ACHN (cell line): ENCODE data around the gene ANKRD52.
A peak's percentile ranks its signal among the peaks of the same experiment; 100 is the strongest.
"Not testable (repeated sequence)": the region's sequence is repeated elsewhere in the genome, so short reads cannot be mapped to it uniquely, and the experiment has no call there.

Experiments
- DNase-seq: peaks from one replicate; pipeline ENCODE4 v3.0.0-alpha.2; 2015
- in situ Hi-C: cut with HindIII; loops from 2 replicates; pipeline ENCODE4 v1.10.0; 2017; ENCODE audit warnings: low sequenced_read_pairs, low pct_ligation_motif_present, low pct_unique_long_range_greater_than_20kb

ANKRD52 gene

DNA sequence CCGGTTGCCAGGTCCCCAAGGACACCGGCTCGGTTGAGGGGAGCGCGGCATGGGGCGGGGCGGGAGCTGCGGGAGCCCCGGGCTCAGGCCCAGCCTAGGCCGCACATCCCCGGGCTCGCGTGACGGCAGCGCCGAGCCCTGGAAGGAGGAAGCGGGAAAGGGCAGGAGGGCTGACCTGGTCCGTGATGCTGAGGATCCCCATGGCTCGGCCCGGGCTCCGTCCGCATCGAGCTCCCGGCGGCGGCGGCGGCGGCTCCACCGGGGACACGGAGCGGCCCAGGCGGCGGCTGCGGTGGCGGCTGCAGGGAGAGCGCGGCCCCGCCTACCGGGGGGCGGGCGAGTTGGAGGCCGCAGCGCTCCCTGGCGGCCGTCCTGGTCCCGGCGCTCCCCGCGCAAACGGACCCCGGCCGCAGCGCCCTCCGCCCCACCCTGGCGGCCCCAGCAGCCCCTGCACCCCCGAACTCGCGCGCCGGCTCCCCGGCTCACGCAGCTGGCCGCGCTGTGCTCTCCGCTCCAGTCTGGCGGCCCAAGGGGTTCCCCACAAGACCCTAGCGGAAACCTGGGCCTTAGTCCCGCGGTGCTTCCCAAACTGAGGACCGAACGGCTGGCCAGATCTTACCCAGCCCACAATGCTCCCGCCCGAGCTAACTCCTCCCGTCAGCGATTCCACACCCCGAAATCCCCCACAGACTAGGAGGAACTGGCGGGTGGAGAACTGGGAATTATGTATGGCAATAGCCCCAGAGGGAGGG, at the start of gene ANKRD52:
TSS of gene ANKRD52 (minus strand) at position 317 of the 752 bp plus-strand sequence. CDS start at position 202, 115 bp downstream.
- DNase-seq: peak; percentile 85
- in situ Hi-C loops: no loop called here

DNA sequence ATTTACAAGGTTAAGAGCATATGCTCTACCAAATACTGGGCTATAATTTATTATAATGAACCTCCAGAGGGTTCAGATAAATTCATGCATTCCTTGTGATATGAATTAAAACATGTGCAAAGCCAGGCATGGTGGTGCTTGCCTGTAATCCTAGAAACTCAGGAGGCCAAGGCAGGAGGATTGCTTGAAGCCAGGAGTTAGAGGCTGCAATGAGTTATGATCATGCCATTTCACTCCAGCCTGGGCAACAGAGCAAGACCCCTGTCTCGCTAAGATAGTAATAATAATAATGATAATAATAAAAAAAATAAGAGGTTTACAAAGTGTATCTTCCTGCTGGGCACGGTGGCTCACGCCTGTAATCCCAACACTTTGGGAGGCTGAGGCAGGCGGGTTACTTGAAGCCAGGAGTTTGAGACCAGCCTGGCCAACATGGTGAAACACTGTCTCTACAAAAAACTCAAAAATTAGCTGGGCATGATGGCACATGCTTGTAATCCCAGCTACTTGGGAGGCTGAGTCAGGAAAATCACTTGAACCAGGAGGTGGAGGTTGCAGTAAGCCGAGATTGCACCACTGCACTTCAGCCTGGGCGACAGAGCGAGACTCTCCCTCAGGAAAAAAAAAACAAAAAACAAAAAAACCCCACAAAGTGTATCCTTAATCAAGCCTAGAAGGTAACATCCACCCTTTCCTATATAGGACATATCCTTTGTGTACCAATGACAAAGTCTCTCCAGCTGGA, 49.2 kb upstream of the ANKRD52 start:
- no peak for DNase-seq
- in situ Hi-C loops: no loop called here

DNA sequence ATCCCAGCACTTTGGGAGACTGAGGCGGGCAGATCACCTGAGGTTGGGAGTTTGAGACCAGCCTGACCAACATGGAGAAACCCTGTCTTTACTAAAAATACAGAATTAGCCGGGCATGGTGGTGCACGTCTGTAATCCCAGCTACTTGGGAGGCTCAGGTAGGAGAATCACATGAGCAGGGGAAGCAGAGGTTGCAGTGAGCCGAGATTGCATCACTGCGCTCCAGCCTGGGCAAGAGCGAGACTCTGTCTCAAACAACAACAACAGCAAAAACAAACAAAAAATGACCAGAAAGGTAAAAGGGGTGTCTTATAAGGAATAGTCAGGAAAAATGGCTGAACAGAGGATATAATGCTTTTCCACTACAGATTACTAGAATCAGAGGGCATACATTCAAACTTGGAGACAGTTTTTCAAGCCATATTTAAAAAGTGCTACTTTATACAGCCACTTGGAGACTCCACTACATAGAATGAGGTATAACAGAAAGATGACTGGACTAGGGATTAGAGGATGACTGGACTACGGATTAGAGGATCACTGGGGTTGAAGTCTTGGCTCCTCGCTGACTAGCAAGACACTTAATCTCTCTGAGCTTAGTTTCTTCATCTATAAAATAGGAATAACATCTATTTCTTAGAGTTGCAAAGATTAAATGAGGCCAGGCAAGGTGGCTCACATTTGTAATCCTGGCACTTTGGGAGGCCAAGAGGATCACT, 46.8 kb upstream of the ANKRD52 start:
- in situ Hi-C loops: no loop called here
- no peak for DNase-seq

- in situ Hi-C loops: no loop called here
- DNase-seq: no peak
Observed at GRCh38 chr12:56304276-56304675, 46.1 kb upstream of the ANKRD52 start.

- in situ Hi-C loops: no loop called here
- no peak for DNase-seq
Observed at GRCh38 chr12:56300644-56301464, 42.7 kb upstream of the ANKRD52 start.

DNA sequence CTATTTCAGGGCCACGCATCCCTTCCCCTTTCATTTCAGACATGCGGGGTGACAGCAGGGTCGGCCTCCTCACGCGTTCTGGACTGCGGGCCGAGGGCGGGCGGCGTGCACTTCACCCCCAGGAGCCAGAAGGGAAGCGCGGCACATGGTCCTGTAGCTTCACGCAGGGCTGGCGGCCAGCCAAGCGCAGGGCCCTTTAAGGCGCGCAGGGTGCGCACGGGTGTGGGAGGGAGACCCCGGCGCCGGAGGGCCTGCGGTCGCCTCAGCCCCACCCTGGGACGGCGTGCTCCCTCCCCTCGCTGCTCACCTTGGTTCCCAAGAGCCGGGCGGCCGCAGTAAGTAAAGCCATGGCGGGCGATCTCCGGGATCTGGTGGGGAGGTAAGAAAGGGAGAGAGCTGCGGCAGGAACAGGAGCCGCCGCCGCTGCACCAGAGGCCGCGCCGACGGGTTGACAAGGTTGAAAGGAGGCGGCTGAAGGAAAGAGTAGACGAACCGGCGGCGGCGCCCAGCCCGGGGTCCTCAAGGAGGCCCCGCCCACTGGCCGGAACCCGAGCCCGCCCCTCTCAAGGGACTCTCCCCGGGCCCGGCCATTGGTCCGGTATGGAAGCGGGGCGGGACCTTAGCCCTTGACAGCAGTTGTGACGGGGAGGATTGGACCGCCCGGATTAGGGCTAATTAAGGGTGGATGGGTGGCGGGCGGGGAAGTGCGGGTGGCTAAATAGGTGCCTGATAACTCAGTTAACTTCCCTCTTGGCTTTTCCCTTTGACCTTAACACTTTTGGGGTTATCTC, 41.9 kb upstream of the ANKRD52 start, which contains the start of gene CS:
TSS of gene CS (minus strand) at position 478 of the 791 bp plus-strand sequence. CDS start at position 349, 129 bp downstream.
- in situ Hi-C loops: no loop called here
- DNase-seq: peak; percentile 100

DNA sequence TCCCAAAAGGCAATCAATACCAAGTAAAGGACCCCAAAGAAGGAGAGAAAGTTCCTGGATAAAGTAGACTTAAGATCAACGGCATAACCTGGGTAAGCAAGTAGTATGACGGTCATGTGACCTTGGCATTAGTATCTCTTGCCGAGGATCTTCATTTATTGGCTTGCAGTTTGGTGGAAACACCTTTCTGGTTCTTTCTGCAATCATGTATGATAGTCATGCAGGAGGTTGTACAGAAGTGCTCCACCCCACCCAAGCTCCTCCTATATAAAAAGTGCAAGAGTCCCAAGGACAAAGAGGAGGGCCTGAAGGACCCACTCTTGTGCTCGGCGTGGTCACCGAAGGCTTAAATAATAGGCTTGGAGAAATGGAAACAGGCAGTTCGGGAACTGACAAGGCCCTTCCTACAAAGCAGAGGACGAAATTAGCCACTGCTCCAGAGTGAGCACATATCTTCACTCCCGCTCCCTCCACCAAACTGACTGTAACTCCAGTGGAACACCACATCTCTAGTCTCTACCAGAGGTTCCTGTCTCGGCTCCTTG, 41.2 kb upstream of the ANKRD52 start:
- in situ Hi-C loops: no loop called here
- DNase-seq: no peak

- no peak for DNase-seq
- in situ Hi-C loops: no loop called here
Observed at GRCh38 chr12:56298828-56299227, 40.6 kb upstream of the ANKRD52 start.

- in situ Hi-C loops: no loop called here
Observed at GRCh38 chr12:56297400-56297799, 39.2 kb upstream of the ANKRD52 start.

GRCh38 chr12:56296295-56296694, 38.1 kb upstream of the ANKRD52 start:
- in situ Hi-C loops: no loop called here
- DNase-seq: no peak

More at GRCh38 chr12:56297400-56297799, 39.2 kb upstream of the ANKRD52 start:
- DNase-seq: no peak

DNA sequence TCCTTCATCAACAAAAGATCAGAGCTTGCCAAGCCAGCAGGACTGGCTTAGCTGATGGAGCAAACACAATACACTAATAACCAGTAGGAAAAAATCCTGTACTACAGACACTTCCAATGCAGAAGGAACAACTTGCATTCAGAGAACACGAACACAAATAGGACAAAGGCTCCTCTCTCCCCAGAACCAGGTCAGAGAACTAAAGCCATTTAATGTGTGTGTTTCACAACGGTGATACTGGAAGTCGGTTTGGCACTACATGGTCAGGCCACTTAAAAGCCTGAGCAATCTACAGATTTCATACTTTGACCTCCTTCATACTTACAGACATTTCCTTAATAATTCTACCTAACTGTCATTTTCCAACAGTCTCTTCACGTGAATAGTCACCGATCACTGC, 35.6 kb upstream of the ANKRD52 start:
- in situ Hi-C loops: no loop called here
- DNase-seq: no peak

- in situ Hi-C loops: no loop called here
- no peak for DNase-seq
Observed at GRCh38 chr12:56288705-56289387, 30.7 kb upstream of the ANKRD52 start.

GRCh38 chr12:56286044-56286830, 28.1 kb upstream of the ANKRD52 start:
- in situ Hi-C loops: no loop called here
- peak; percentile 60 for DNase-seq

DNA sequence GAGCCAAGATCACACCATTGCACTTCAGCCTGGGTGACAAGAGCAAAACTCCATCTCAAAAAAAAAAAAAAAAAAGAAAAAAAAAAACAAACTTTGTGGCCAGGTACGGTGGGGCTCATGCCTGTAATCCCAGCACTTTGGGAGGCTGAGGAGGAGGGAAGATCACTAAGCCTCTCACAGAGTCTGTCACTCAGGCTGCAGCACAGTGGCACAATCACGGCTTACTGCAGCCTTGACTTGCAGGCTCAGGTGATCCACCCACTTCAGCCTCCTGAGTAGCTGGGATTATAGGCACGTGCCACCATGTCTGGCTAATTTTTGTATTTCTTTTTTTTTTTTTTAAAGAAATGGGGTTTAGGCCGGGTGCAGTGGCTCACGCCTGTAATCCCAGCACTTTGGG, 26.1 kb upstream of the ANKRD52 start:
- DNase-seq, in situ Hi-C loops: not testable (repeated sequence)

DNA sequence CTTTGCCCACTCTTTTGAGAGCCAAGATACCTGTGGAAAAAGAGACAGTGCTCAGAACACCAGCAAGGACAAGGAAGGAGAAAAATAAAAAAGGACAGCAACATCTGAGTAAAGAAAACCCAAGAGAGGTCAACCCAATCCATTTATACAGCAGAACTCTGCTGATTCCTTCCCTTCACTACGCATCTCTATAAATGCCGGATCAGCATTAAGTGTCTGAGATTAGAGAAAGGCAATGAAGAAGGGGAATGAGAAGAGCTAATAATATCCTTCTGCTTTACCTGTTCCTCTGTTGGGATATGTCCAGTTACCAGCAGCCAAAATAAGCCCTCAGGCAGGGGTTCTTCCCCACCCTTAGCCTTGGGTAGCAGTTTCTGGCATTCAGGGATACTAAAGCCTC, 24.4 kb upstream of the ANKRD52 start:
- in situ Hi-C loops: no loop called here
- DNase-seq: no peak

DNA sequence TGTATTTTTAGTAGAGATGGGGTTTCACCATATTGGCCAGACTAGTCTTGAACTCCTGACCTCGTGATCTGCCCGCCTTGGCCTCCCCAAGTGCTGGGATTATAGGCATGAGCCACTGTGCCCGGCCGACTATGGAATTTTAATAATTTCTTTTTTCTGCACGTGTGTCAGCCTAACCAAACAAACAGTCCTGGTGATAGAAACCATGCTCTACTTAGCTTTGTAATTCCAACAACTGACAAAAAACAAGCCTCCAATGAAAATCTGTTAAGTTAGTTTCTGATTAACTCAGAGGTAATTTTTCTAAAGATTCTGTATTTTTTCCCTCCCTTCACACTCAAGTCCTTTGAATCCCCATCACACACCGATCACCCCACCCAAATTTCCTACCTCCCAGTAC, 23.8 kb upstream of the ANKRD52 start:
- no peak for DNase-seq
- in situ Hi-C loops: no loop called here
